ENCODE data around the gene ZNF337.

ZNF337 gene

GRCh38 chr20:25624500-25624939 is 72.1 kb downstream of the ZNF337 start:
- no peak for DNase-seq
